ENCODE results near the gene HYPK. TPM values are rescaled to one million over a fixed set of nuclear protein-coding genes. Genes with fewer than 3 reads are reported as not detected.
"Not testable (repeated sequence)": the region's sequence is repeated elsewhere in the genome, so short reads cannot be mapped to it uniquely, and the experiment has no call there.

The HYPK gene
- total RNA-seq, 2 donors from 2014 or later = 11.3 to 18.5 TPM

DNA sequence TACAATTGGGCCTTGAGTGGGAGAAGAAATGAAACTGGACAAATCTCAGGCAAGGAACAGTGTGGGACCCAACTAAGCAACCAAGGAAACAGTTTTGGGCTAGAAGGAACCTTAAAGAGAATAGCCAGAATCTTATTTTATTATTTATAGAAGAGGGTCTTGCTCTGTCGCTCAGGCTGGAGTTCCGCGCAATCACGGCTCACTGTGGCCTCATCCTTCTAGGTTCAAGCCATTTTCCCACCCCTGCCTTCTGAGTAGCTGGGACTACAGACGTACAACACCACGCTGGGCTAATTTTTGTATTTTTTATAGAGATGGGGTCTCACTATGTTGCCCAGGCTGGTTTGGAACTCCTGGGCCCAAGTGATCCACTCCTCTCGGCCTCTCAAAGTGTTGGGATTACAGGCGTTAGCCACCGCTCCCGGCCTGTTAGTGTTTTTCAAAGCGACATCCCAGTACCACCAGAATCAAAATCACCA lies 25.7 kb downstream of the HYPK start:
- H3K27ac Mint-ChIP-seq = no peak overlapping the region
- peaks cover 3% of the 10 kb centered on the region for H3K27me3 Mint-ChIP-seq (ENCODE audit: insufficient read depth)
- H3K4me1 Mint-ChIP-seq = no peaks in the 10 kb centered on the region
- no peak overlapping the region for H3K27ac ChIP-seq (ENCODE audit: low read depth, low read length)
- H3K36me3 ChIP-seq (ENCODE audit: control insufficient read depth, insufficient read depth, low read length) = peaks cover 12% of the 10 kb centered on the region
- H3K9me3 Mint-ChIP-seq = peaks cover 4% of the 10 kb centered on the region
- H3K9me3 ChIP-seq (ENCODE audit: control insufficient read depth, low read length) = peaks cover 7% of the 10 kb centered on the region
- H3K36me3 Mint-ChIP-seq (ENCODE audit: low read depth) = peaks cover 17% of the 10 kb centered on the region
- H3K9ac ChIP-seq (ENCODE audit: extremely low read depth, low read length, poor library complexity, severe bottlenecking) = no peak overlapping the region
- TF ChIP-seq, protein P1, sequence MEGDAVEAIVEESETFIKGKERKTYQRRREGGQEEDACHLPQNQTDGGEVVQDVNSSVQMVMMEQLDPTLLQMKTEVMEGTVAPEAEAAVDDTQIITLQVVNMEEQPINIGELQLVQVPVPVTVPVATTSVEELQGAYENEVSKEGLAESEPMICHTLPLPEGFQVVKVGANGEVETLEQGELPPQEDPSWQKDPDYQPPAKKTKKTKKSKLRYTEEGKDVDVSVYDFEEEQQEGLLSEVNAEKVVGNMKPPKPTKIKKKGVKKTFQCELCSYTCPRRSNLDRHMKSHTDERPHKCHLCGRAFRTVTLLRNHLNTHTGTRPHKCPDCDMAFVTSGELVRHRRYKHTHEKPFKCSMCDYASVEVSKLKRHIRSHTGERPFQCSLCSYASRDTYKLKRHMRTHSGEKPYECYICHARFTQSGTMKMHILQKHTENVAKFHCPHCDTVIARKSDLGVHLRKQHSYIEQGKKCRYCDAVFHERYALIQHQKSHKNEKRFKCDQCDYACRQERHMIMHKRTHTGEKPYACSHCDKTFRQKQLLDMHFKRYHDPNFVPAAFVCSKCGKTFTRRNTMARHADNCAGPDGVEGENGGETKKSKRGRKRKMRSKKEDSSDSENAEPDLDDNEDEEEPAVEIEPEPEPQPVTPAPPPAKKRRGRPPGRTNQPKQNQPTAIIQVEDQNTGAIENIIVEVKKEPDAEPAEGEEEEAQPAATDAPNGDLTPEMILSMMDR (conservative IDR thresholded peaks at IDR 0.05) = no peak
- peak overlapping the region; percentile 73 for H3K4me3 ChIP-seq (ENCODE audit: low read length)
- 98 to 100% methylated on average over 5 to 11 of the region's 11 CpGs for WGBS, 2 experiments (ENCODE audit: insufficient coverage in 1 of 2, insufficient read length in 1 of 2)
- no peaks in the 10 kb centered on the region for H3K27me3 ChIP-seq (ENCODE audit: control insufficient read depth, insufficient read depth, low read length, poor library complexity, severe bottlenecking)
- no peaks in the 10 kb centered on the region for H3K4me1 ChIP-seq (ENCODE audit: control insufficient read depth, insufficient read depth, low read length)
- DNase-seq = no peak
- peak overlapping the region; percentile 69 for H3K4me3 Mint-ChIP-seq

DNA sequence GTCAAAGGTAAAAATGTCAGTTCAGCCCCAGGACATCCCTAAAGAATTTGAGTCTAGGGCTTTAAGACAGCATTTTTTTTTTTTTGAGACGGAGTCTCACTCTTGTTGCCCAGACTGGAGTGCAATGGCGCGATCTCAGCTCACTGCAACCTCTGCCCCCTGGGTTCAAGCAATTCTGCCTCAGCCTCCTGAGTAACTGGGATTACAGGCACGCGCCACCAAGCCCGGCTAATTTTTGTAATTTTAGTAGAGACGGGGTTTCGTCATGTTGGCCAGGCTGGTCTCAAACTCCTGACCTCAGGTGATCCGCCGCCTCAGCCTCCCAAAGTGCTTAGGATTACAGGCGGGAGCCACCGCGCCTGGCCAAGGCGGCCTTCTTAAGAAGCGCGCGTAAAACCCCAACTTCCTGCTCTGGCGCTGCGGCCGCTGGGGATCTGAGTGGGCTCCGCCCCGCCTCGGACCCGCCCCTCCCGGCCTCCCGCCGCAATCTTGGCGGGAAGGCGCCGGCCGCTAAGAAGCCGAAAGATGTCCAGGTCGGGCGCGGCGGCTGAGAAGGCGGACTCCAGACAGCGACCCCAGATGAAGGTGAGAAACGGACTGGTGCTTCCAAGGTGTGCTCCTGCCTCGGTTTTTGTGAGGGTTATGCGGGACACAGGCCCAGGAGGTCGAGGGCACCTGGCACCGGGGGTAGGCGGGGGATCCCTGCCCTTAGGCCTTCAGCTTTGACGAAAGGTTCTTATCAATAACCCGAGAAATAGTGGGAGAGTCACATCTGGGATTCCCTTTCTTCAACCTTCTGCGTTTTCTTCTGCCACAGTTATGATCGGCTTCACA lies 26.3 kb downstream of the HYPK start, which contains the start of gene WDR76:
Gene WDR76 (plus strand): TSS at position 495 of the 834 bp plus-strand sequence. CDS start 31 bp downstream, at position 526.
- Mint-ChIP-seq H3K4me1 (no peaks in the 10 kb centered on the region), H3K27ac (peak within 1 kb of the TSS; percentile 84)
- peak within 1 kb of the TSS; percentile 73 for H3K4me3 ChIP-seq (ENCODE audit: low read length)

DNA sequence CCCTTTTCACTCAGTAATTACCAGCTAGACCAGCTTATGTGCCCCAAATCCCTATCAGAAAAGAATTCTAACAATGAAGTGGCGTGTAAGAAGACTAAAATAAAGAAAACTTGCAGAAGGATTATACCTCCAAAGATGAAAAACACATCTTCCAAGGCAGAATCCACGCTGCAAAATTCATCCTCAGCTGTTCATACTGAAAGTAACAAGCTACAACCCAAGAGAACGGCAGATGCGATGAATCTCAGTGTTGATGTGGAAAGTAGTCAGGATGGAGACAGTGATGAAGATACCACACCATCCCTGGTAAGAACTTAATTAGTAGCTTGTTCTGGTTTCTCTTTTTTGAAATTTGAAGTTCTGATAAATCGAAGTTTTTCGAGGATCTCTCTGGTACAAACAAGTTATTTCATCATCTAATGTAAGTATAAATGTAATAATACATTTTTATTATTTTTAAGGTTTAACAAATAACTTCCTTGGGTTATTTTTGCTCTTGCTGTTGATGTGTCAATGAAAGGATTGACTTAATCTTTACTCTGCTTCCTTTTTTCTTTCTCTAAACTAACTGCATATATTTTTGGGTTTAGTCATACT lies 27.8 kb downstream of the HYPK start:
- peak overlapping the region; percentile 73 for H3K4me3 ChIP-seq (ENCODE audit: low read length)
- H3K27me3 ChIP-seq (ENCODE audit: control insufficient read depth, insufficient read depth, low read length, poor library complexity, severe bottlenecking) = no peaks in the 10 kb centered on the region
- Mint-ChIP-seq H3K4me3 (peak overlapping the region; percentile 69), H3K4me1 (no peaks in the 10 kb centered on the region), H3K9me3 (peaks cover 4% of the 10 kb centered on the region), H3K27ac (no peak overlapping the region), H3K27me3 (ENCODE audit: insufficient read depth) (peaks cover 3% of the 10 kb centered on the region), H3K36me3 (ENCODE audit: low read depth) (peaks cover 14% of the 10 kb centered on the region)
- TF ChIP-seq, protein P1 (conservative IDR thresholded peaks at IDR 0.05) = no peak
- no peaks in the 10 kb centered on the region for H3K4me1 ChIP-seq (ENCODE audit: control insufficient read depth, insufficient read depth, low read length)
- H3K27ac ChIP-seq (ENCODE audit: low read depth, low read length) = no peak overlapping the region
- H3K9ac ChIP-seq (ENCODE audit: extremely low read depth, low read length, poor library complexity, severe bottlenecking) = no peak overlapping the region
- H3K36me3 ChIP-seq (ENCODE audit: control insufficient read depth, insufficient read depth, low read length) = peaks cover 9% of the 10 kb centered on the region
- H3K9me3 ChIP-seq (ENCODE audit: control insufficient read depth, low read length) = peaks cover 7% of the 10 kb centered on the region
- WGBS, 2 experiments (ENCODE audit: insufficient coverage in 1 of 2, insufficient read length in 1 of 2) = 90 to 95% methylated on average over 3 to 4 of the region's 6 CpGs
- DNase-seq = no peak

More for the DNA sequence above, 26.3 kb downstream of the HYPK start, which contains the start of gene WDR76:
- Histone ChIP-seq H3K9ac (ENCODE audit: extremely low read depth, low read length, poor library complexity, severe bottlenecking) (peak within 1 kb of the TSS; percentile 41), H3K9me3 (ENCODE audit: control insufficient read depth, low read length) (peaks cover 7% of the 10 kb centered on the region), H3K27ac (ENCODE audit: low read depth, low read length) (no peak within 1 kb of the TSS), H3K27me3 (ENCODE audit: control insufficient read depth, insufficient read depth, low read length, poor library complexity, severe bottlenecking) (no peaks in the 10 kb centered on the region), H3K4me1 (ENCODE audit: control insufficient read depth, insufficient read depth, low read length) (no peaks in the 10 kb centered on the region), H3K36me3 (ENCODE audit: control insufficient read depth, insufficient read depth, low read length) (peaks cover 12% of the 10 kb centered on the region)
- TF ChIP-seq, protein P1 (conservative IDR thresholded peaks at IDR 0.05) = no peak
- peak; percentile 93 for DNase-seq
- peaks cover 3% of the 10 kb centered on the region for H3K27me3 Mint-ChIP-seq (ENCODE audit: insufficient read depth)
- H3K9me3 Mint-ChIP-seq = peaks cover 4% of the 10 kb centered on the region
- peaks cover 13% of the 10 kb centered on the region for H3K36me3 Mint-ChIP-seq (ENCODE audit: low read depth)
- 18 to 34% methylated on average over 22 to 48 of the region's 48 CpGs for WGBS, 2 experiments (ENCODE audit: insufficient coverage in 1 of 2, insufficient read length in 1 of 2)
- peak within 1 kb of the TSS; percentile 69 for H3K4me3 Mint-ChIP-seq

DNA sequence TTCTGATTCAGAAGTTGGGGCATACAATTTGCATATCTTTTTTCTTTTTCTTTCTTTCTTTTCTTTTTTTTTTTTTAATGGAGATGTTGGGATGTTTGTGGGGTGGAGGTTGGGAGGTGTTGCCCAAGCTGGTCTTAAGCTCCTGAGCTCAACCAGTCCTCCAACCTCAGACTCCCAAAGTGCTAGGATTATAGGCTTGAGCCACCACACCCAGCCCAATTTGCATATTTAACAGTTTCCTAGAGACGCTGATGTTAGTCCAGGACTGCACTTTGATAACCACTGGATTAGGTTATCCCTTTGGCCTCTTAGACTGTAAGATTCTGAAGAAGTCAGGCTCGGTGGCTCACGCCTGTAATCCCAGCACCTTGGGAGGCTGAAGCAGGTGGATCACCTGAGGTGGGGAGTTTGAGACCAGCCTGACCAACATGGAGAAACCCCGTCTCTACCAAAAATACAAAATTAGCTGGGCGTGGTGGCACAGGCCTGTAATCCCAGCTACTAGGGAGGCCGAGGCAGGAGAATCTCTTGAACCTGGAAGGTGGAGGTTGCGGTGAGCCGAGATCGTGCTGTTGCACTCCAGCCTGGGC lies 29.6 kb downstream of the HYPK start:
- H3K36me3 ChIP-seq (ENCODE audit: control insufficient read depth, insufficient read depth, low read length); H3K4me3 Mint-ChIP-seq; H3K4me1 ChIP-seq (ENCODE audit: control insufficient read depth, insufficient read depth, low read length); H3K4me1 Mint-ChIP-seq; H3K9me3 ChIP-seq (ENCODE audit: control insufficient read depth, low read length); H3K27ac ChIP-seq (ENCODE audit: low read depth, low read length); H3K9ac ChIP-seq (ENCODE audit: extremely low read depth, low read length, poor library complexity, severe bottlenecking); H3K9me3 Mint-ChIP-seq; H3K27me3 Mint-ChIP-seq (ENCODE audit: insufficient read depth); DNase-seq; H3K27me3 ChIP-seq (ENCODE audit: control insufficient read depth, insufficient read depth, low read length, poor library complexity, severe bottlenecking); H3K27ac Mint-ChIP-seq; H3K4me3 ChIP-seq (ENCODE audit: low read length): not testable (repeated sequence)
- peaks cover 17% of the 10 kb centered on the region for H3K36me3 Mint-ChIP-seq (ENCODE audit: low read depth)
- WGBS, 2 experiments (ENCODE audit: insufficient coverage in 1 of 2, insufficient read length in 1 of 2) = 95 to 96% methylated on average over 8 to 9 of the region's 9 CpGs
